DMS153 treated with DMSO at 0.1 percent for 48 hours (cell line): ENCODE data around the gene PEPD.

ENCODE experiments used
- DNase-seq: peaks from one replicate; lab custom pipeline; 2025; ENCODE audit not compliant: unreplicated experiment; lab: John Stamatoyannopoulos, UW

Gene PEPD

DNA sequence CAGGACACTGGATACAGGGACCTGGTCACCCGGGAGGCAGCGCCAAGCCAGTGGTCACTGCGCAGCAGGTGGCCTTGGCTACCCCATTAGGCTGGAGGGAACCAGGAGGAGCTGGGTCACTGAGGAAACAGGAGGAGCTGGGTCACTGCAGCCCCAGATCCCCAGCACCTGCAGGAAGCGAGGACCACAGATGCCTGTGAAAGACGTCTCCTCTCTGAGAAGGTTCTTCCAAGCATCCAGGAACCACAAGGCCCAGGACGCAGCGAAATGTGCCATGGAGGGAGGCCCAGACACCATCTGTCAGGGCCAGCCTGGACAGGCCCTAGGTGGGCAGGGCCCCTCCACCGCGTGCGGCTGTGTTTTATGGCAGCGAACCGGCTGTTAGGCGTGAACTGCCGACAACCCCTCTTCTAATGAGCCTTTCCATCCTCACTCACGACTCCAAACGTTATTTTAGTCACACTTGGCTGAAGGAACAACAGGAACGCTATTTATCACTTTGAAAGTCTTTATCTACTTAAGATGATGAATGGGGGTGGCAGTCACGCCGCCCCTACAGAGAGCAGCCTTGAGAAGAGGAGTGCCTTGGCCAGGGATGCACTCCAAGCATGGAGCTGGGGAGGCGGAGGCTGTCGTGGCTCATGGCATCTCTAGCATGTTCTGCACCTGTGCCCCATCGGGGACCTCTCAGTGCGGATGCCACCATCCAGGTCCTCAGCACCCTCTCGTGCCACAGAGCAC is 94.8 kb downstream of the PEPD start:
- no peak for DNase-seq

- no peak for DNase-seq
These were observed 97.4 kb downstream of the PEPD start for GRCh38 chr19:33424181-33424580.

GRCh38 chr19:33422369-33423180 is 99.0 kb downstream of the PEPD start:
- DNase-seq, result no peak

GRCh38 chr19:33421368-33421767 is 100.2 kb downstream of the PEPD start:
- no peak for DNase-seq

GRCh38 chr19:33420821-33421220 is 100.8 kb downstream of the PEPD start:
- no peak for DNase-seq

GRCh38 chr19:33419788-33420130 is 101.8 kb downstream of the PEPD start:
- DNase-seq, result no peak

DNA sequence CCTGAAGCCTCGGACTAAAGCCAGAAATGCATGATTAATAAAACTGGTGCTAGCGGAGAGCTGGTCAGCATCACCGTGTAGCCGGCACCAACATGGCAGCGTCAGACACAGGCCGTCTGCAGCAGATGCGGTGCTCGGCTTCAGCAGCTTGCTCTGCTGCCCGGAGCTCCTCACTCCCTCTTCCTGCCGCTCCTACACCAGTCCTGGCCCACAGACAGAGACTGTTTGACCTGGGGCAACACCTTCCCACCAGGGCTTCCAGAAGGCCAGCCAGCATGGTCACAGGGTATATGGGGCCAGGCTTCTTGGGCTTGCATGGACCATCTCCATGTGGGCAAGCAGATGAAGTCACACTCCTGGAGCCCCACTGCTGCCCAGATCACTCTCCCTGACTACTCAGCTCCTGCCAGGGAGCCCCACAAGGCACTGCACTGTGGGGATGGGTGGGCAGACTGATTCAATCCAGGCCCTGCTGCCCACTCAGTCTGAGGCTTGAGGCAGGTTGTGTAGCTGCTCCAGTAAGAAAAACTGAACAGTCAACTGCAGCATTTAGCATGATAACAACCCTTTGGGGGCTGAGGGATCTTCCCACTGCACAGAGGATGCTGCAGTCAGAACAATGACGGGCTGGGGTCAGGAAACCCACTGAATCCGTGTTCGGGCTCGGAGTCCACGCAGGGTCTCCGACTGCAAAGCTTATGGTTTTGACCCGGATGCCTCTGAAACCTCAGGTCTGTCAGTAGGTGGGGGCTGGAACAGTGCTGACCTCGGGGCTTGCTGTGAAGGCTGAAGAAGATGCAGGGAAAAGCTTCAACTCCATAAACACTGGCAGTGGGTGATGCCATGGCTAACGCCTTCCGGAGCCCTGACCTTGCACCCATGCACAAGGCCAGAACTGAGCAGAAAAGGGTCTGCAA is 102.5 kb downstream of the PEPD start:
- DNase-seq, result no peak

- DNase-seq, result no peak
These were observed 103.1 kb downstream of the PEPD start for GRCh38 chr19:33418461-33418860.

- DNase-seq, result no peak
These were observed 103.8 kb downstream of the PEPD start for GRCh38 chr19:33417751-33418150.

- peak; percentile 28 for DNase-seq
These were observed 105.0 kb downstream of the PEPD start for GRCh38 chr19:33416307-33417215.

DNA sequence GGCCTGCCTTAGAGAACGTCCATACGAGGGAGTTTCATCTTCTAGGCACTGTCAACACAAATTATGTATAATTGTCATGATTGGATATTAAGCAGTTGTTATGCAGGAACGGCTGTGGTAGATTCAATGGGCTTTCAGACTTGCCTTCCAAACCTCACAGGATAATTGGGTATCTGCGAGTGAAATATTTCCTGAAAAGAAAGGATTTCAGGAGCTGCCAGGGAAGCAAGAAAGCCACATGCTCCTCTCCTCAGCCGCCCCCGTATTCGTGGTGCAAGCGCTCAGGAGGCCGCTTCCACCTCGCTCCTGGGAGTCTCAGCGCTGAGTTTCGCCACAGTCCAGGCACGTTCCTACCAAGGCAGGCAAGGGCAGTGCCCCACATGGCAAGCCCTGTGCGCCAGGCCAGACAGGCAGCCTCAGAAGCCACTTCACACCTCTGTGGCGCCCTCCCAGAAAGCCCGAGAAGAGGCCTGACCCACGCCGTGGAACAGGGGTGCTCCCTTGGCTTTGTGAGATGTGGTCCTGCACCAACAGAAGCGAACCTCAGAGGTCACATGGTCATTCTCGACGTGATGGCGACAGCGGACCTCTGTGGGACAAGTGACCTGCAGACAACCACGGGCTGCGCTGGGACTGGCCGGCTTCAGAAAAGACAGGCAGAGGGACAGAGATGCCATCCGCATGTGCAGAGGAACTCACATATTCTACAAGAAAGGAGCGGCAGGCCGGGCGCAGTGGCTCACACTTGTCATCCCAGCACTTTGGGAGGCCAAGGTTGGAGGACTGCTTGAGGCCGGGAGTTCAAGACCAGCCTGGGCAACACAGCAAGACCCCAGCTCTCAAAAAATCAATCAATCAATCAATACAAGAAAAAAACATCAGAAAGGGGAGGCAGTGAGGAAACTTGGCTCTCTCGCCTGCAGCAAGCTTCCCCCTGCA is 106.7 kb downstream of the PEPD start:
- DNase-seq, result no peak

DNA sequence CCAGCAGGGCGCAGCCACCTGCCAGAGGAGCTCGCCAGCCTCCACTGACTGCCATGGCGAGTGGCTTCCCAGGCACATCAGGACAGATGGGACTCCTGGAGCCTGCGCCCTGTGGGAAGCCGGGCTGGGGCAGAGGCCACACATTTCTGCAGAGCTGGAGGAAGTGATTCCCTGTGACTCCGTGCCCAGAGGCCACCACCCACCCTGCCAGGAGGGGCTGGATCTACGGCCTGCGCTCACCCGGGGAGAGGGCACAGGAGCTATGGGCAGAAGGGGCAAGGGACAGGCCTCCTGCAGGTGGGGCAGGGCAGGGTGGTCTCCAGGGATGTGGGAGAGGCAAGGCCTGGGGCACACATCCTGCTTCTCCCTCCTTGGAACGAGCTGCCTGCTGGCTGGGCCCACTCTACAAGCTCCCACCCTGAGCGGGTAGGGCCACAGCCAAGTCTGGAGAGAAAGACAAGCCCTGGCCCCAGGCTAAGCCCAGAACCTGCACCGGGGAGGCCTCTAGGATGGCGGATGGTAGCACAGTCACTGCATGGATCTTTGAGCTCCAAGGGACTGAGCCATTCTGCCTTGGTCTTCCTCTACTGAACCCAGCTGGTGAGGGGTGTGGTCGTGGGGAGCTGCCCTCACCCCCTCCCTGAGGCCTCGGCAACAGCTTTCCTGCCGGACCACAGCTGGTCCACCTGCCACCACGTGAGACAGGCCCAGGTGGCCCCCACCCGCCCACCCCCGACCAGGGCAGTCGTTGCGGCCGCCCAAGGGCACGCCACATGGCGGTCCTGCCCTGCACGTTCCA is 107.5 kb downstream of the PEPD start:
- no peak for DNase-seq

DNA sequence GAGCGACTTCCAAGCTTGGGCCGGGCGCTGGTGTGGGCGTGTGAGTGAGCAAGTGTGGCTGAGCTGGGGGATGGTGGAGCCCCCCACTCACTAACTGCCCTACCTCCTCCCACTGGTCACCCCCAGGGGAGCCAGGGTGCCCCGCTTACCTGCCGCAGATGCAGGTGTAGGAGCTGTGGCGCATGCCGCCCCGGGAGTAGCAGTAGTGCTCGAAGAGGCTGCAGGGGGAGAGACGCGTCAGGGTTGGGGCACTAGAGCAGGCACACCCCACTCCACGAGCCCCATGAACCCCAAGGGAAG is 108.2 kb downstream of the PEPD start:
- DNase-seq, result no peak

- DNase-seq, result no peak
These were observed 108.8 kb downstream of the PEPD start for GRCh38 chr19:33412601-33413425.

GRCh38 chr19:33411621-33412180 is 109.9 kb downstream of the PEPD start:
- no peak for DNase-seq

GRCh38 chr19:33410915-33411401 is 110.6 kb downstream of the PEPD start:
- DNase-seq, result no peak

- DNase-seq, result no peak
These were observed 111.5 kb downstream of the PEPD start for GRCh38 chr19:33409906-33410685.
